Tibial nerve (tissue), 4 donors: ENCODE results near the gene ISL1. TPM values are rescaled to one million over a fixed set of nuclear protein-coding genes. Genes with fewer than 3 reads are reported as not detected.

Experiments
- DNase-seq, 2 donors: peaks; one replicate each; pipeline ENCODE4 v3.0.0-alpha.2; 2019; ENCODE audit warnings: low spot score in 2 of 2
- H3K27ac ChIP-seq, 4 donors: fragments of 200-600 bp; sonication (generic) in 3 of 4; one replicate each; pipeline ENCODE4 v1.5.1; 2017 to 2019; ENCODE audit warnings: mild to moderate bottlenecking in 1 of 4
- H3K27me3 ChIP-seq, 2 donors: fragments of 200-600 bp; sonication (generic) in 1 of 2; one replicate each; pipeline versions ENCODE4 v1.5.1 to v1.6.0; 2017 to 2019
- H3K36me3 ChIP-seq, 3 donors: fragments of 200-600 bp; sonication (generic); one replicate each; pipeline ENCODE4 v1.5.1; 2018 to 2019
- H3K4me1 ChIP-seq, 4 donors: fragments of 200-600 bp; sonication (generic) in 3 of 4; one replicate each; pipeline ENCODE4 v1.5.1; 2017 to 2019
- H3K4me3 ChIP-seq, 4 donors: fragments of 200-600 bp; sonication (generic) in 3 of 4; one replicate each; pipeline ENCODE4 v1.5.1; 2017 to 2019; ENCODE audit warnings: mild to moderate bottlenecking in 1 of 4, moderate library complexity in 1 of 4
- H3K9me3 ChIP-seq, 4 donors: fragments of 200-600 bp; sonication (generic) in 3 of 4; one replicate each; pipeline ENCODE4 v1.5.1; 2017 to 2019
- EP300 ChIP-seq, 2 donors: sonication (generic); formaldehyde crosslinking; IDR thresholded peaks; one replicate each; pipeline ENCODE4 v1.6.1; 2017; ENCODE audit warnings: antibody characterized with exemption in 2 of 2, mild to moderate bottlenecking in 1 of 2
- POLR2A ChIP-seq, 2 donors: fragments of 450-650 bp; IDR thresholded peaks; one replicate each; pipeline ENCODE4 v1.6.1; 2017; ENCODE audit warnings: antibody characterized with exemption in 2 of 2, mild to moderate bottlenecking in 2 of 2, moderate library complexity in 2 of 2
- WGBS, 2 donors: methylation state at CpG; one replicate each; pipeline ENCODE4 v1.1.5; 2018; 5-methylcytosine and 5-hydroxymethylcytosine counted together
- total RNA-seq, 4 donors: library from RNA; depleted of rRNA; stranded (reverse); fragments of >200 nt; gene quantifications; one replicate each; pipeline ENCODE4 v1.1.0, GENCODE V29; 2016
- TF ChIP-seq, protein P1 (sequence below), 5 experiments: fragments of 200-600 bp in 3 of 5; fragments of 450-650 bp in 2 of 5; sonication (generic) in 3 of 5; IDR thresholded peaks; one replicate each; pipeline ENCODE4 v1.5.1; 2016 to 2019; ENCODE audit warnings: antibody characterized with exemption in 5 of 5, mild to moderate bottlenecking in 3 of 5, moderate library complexity in 2 of 5

The ISL1 gene
- total RNA-seq, 4 donors from 2014 or later: not detected

DNA sequence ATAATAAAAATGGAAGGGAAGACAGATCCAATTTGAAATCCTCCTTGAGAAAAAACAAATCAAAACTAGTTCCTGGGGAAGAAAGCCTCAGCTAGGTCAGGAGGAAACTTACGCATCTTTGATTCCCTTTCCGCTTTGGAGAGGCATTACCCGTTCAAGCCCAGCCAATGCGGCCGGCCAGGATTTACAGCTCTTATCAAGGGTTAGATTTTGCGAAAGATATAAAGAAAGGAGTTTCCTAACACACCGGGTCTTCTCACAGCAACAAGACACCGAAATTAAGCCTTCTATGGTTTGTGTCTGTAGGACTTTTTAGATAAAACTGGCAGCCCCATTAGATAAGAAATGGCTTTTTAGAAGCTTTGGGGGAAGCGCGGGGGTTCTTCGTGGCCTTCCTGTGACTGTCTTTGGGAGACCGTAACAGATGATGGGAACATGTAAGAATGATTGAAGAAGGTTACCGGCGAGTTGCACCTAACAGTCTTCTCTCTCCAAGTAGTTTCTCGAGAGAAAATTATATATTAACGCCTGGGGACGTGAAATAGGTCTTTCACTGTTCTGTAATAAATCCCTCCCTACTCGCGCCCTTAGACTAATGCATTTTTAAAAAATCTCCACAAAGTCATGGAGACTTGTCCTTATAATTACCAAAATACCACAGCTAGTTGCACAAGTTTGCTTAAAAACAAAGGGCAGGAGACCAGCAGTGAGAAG is 1.3 kb upstream of the ISL1 start:
- 12% methylated on average over 19 of the region's 19 CpGs for WGBS, 2 donors
- H3K27ac ChIP-seq: no peak overlapping the region
- no peaks in the 10 kb centered on the region for H3K9me3 ChIP-seq
- H3K36me3 ChIP-seq: no peaks in the 10 kb centered on the region
- peak overlapping the region in 1 of 4 donors; percentile 32 for H3K4me3 ChIP-seq
- DNase-seq: no peak
- TF ChIP-seq POLR2A (IDR thresholded peaks at IDR 0.05) (no peak), EP300 (IDR thresholded peaks at IDR 0.05) (no peak)
- TF ChIP-seq, protein P1, sequence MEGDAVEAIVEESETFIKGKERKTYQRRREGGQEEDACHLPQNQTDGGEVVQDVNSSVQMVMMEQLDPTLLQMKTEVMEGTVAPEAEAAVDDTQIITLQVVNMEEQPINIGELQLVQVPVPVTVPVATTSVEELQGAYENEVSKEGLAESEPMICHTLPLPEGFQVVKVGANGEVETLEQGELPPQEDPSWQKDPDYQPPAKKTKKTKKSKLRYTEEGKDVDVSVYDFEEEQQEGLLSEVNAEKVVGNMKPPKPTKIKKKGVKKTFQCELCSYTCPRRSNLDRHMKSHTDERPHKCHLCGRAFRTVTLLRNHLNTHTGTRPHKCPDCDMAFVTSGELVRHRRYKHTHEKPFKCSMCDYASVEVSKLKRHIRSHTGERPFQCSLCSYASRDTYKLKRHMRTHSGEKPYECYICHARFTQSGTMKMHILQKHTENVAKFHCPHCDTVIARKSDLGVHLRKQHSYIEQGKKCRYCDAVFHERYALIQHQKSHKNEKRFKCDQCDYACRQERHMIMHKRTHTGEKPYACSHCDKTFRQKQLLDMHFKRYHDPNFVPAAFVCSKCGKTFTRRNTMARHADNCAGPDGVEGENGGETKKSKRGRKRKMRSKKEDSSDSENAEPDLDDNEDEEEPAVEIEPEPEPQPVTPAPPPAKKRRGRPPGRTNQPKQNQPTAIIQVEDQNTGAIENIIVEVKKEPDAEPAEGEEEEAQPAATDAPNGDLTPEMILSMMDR (IDR thresholded peaks at IDR 0.05): no peak
- H3K27me3 ChIP-seq: peaks cover 0 to 100% of the 10 kb centered on the region in 2 donors
- H3K4me1 ChIP-seq: peaks cover 0 to 45% (median 14%) of the 10 kb centered on the region in 4 donors

DNA sequence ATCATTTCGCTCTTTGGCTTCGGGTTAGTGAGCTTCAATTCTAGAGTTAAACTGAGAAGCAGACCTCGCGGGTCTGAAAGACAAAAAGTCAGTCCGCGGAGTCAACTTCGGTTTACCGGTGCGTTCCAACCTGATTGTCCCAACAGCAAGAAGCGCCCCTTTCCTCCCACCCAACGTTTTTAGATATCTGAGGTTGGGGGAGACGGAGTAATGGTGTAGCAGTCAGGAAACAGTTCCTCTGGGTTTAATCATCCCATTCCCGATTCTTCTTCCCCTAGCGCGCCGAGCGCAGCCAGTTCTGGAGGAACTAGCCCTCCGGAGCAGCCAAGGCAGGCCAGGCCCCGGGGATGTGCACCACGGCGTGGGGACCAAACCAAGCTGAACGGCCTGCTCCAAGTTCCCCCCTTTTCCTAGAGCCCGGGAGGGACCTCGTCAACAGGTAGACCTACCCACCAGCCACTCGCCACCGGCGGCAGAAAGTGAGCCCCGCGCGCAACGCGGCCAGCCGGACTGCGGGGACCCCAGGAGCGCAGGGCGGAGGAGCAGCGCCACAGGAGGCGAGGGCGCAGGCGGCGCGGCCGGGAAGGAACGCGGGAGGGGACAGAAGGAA is 622 bp upstream of the ISL1 start:
- H3K36me3 ChIP-seq: no peaks in the 10 kb centered on the region
- H3K4me3 ChIP-seq: peak overlapping the region; percentile 24 to 51 (median 34)
- peaks cover 0 to 100% of the 10 kb centered on the region in 2 donors for H3K27me3 ChIP-seq
- no peak overlapping the region for H3K27ac ChIP-seq
- H3K4me1 ChIP-seq: peaks cover 0 to 52% (median 15%) of the 10 kb centered on the region in 4 donors
- TF ChIP-seq POLR2A (IDR thresholded peaks at IDR 0.05): no peak
- TF ChIP-seq, protein P1 (IDR thresholded peaks at IDR 0.05): no peak
- no peak for TF ChIP-seq EP300 (IDR thresholded peaks at IDR 0.05)
- no peaks in the 10 kb centered on the region for H3K9me3 ChIP-seq
- 2% methylated on average over 24 to 37 of the region's 45 CpGs for WGBS, 2 donors
- DNase-seq: no peak

DNA sequence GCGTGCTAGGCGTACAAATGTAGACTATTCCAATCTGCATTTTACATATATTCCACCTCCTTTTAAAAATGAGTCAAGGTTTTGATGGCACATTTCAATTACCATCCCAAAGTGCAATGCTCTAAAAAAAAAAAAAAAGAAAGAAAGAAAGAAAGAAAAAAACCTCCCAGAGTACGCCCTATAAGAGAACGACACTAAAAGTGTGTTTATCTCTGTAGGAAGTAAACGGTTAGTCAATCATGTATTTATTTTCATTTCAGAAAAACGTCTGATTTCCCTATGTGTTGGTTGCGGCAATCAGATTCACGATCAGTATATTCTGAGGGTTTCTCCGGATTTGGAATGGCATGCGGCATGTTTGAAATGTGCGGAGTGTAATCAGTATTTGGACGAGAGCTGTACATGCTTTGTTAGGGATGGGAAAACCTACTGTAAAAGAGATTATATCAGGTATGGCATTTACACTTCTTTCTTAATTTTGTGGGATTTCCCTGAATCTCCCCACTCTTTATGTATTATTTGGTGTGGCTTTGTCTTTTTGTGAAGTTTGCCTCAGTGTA is 1.1 kb downstream of the ISL1 start:
- Histone ChIP-seq H3K36me3 (no peaks in the 10 kb centered on the region), H3K27ac (no peak overlapping the region), H3K9me3 (no peaks in the 10 kb centered on the region), H3K4me3 (no peak overlapping the region), H3K27me3 (peaks cover 0 to 100% of the 10 kb centered on the region in 2 donors), H3K4me1 (peaks cover 0 to 51% (median 9%) of the 10 kb centered on the region in 4 donors)
- WGBS, 2 donors: 11 to 13% methylated on average over 12 of the region's 12 CpGs
- no peak for DNase-seq
- TF ChIP-seq POLR2A (IDR thresholded peaks at IDR 0.05) (no peak), EP300 (IDR thresholded peaks at IDR 0.05) (no peak)

DNA sequence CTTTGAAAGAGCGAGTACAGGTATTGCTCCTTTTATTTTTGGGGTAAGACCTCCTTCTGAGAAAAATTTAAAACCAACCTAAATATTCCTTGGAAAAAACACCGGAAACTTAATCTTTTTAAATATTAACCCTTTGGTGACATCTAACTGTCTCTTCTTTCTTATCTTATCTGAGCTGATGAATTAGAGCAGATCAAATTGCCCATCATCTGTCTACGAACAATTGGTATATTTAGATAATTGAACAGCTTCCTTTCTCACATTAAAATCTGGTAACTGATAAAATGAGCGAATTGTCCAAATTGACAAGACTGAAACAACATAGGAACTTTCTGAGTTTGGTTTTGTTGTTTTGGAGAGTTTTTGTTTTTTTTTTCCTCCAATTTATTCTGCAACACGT is 2.0 kb downstream of the ISL1 start:
- peaks cover 0 to 99% of the 10 kb centered on the region in 2 donors for H3K27me3 ChIP-seq
- 18 to 31% methylated on average over 5 of the region's 5 CpGs for WGBS, 2 donors
- peaks cover 0 to 58% (median 12%) of the 10 kb centered on the region in 4 donors for H3K4me1 ChIP-seq
- DNase-seq: no peak
- no peak overlapping the region for H3K27ac ChIP-seq
- H3K9me3 ChIP-seq: no peaks in the 10 kb centered on the region
- H3K36me3 ChIP-seq: no peaks in the 10 kb centered on the region
- TF ChIP-seq, protein P1 (IDR thresholded peaks at IDR 0.05): no peak
- TF ChIP-seq POLR2A (IDR thresholded peaks at IDR 0.05) (no peak), EP300 (IDR thresholded peaks at IDR 0.05) (no peak)
- no peak overlapping the region for H3K4me3 ChIP-seq

DNA sequence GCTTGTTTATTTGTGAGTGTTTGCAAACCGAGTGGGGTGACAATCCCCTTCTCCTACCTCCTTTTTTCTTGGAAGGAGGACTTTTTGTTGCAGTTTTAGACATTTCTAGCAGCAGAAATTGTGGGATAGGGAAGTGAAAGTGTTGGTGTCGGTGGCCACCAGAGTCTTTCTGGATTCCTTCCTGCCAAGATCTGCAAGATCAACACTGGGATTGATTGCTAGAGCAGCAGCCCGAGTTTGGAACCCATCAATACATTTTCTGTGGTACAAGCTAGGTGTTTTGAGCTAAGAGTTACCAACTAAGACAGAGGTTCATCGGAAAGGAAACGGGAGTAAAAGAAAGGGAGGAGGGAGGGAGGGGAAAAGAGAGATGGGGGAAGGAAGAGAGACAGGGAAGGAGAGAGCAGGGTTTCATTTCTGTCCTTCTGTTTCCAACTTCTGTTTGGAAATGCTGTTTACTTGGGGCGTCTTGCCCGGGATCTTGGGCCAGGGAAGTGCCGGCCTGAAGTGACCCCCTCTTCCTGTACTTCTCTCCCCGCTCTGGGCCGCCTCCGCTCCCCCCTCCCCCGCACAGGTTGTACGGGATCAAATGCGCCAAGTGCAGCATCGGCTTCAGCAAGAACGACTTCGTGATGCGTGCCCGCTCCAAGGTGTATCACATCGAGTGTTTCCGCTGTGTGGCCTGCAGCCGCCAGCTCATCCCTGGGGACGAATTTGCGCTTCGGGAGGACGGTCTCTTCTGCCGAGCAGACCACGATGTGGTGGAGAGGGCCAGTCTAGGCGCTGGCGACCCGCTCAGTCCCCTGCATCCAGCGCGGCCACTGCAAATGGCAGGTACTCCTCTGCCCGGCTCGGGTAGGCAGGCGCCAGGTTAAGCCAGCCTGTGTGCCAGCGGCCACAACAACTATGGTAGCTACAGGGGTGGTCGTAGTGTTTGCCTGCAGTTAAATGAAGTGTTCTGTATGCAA is 4.0 kb downstream of the ISL1 start:
- Histone ChIP-seq H3K27me3 (peaks cover 0 to 98% of the 10 kb centered on the region in 2 donors), H3K36me3 (no peaks in the 10 kb centered on the region), H3K9me3 (no peaks in the 10 kb centered on the region), H3K4me3 (peak overlapping the region in 2 of 4 donors; percentile 13 to 29), H3K4me1 (peaks cover 0 to 53% (median 13%) of the 10 kb centered on the region in 4 donors), H3K27ac (no peak overlapping the region)
- WGBS, 2 donors: 5% methylated on average over 34 to 37 of the region's 38 CpGs
- TF ChIP-seq POLR2A (IDR thresholded peaks at IDR 0.05) (no peak), EP300 (IDR thresholded peaks at IDR 0.05) (no peak)
- TF ChIP-seq, protein P1 (IDR thresholded peaks at IDR 0.05): no peak
- DNase-seq: no peak
